Cardiac fibroblast (primary cell): Measurements from ENCODE around the gene NEK4.
A peak's percentile ranks its signal among the peaks of the same experiment; 100 is the strongest.

Source experiments
- DNase-seq, 2 donors: peaks; one replicate each; pipeline versions ENCODE4 v3.0.0 to v3.0.0-alpha.2; 2010; ENCODE audit warnings: low read depth in 2 of 2
- H3K4me3 ChIP-seq, 2 donors: replicated peaks in 1 of 2; 1 replicate in 1 of 2; 2 replicates in 1 of 2; pipeline ENCODE4 v1.5.1; 2011; ENCODE audit warnings: low read depth in 2 of 2, low read length in 2 of 2, mild to moderate bottlenecking in 2 of 2, moderate library complexity in 1 of 2
- TF ChIP-seq, protein P1 (sequence below): IDR thresholded peaks from one replicate; pipeline ENCODE4 v1.5.1; 2011; ENCODE audit warnings: low read depth, mild to moderate bottlenecking, low read length, inconsistent platforms

Gene NEK4

DNA sequence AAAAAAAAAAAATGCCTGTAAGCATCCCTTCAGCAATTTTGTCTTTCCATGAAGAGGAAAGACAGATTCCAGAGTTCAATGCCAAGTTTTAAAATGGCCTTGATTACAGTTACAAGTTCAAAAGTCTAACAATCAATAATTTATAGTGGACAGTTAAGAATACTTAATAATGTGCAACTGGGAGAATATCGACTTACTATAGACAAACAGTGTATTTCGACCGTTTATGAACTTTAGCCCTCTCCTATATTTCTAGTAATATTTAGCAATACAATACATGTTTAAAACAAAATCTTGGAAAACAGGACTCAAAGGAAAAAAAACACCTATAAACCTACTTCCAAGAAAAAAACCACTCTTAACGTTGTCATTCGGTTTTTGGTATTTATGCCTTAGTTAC, 86.6 kb downstream of the NEK4 start:
- no peak overlapping the region for H3K4me3 ChIP-seq
- TF ChIP-seq, protein P1, sequence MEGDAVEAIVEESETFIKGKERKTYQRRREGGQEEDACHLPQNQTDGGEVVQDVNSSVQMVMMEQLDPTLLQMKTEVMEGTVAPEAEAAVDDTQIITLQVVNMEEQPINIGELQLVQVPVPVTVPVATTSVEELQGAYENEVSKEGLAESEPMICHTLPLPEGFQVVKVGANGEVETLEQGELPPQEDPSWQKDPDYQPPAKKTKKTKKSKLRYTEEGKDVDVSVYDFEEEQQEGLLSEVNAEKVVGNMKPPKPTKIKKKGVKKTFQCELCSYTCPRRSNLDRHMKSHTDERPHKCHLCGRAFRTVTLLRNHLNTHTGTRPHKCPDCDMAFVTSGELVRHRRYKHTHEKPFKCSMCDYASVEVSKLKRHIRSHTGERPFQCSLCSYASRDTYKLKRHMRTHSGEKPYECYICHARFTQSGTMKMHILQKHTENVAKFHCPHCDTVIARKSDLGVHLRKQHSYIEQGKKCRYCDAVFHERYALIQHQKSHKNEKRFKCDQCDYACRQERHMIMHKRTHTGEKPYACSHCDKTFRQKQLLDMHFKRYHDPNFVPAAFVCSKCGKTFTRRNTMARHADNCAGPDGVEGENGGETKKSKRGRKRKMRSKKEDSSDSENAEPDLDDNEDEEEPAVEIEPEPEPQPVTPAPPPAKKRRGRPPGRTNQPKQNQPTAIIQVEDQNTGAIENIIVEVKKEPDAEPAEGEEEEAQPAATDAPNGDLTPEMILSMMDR = no peak
- no peak for DNase-seq

DNA sequence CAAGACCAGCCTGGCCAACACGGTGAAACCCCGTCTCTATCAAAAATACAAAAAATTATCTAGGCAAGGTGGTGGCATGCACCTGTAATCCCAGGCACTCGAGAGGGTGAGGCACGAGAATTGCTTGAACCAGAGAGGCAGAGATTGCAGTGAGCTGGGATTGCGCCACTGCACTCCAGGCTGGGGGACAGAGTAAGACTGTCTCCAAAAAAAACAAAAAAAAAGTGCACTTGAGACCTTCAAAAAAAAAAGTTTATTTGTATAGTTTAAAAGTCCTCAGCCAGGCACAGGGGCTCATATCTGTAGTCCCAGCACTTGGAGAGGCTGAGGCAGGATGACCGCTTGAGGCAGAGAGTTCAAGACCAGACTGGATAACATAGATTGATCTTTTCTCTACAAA, 87.1 kb downstream of the NEK4 start:
- H3K4me3 ChIP-seq = no peak overlapping the region
- DNase-seq = peak; percentile 22 to 55
- TF ChIP-seq, protein P1 = no peak

DNA sequence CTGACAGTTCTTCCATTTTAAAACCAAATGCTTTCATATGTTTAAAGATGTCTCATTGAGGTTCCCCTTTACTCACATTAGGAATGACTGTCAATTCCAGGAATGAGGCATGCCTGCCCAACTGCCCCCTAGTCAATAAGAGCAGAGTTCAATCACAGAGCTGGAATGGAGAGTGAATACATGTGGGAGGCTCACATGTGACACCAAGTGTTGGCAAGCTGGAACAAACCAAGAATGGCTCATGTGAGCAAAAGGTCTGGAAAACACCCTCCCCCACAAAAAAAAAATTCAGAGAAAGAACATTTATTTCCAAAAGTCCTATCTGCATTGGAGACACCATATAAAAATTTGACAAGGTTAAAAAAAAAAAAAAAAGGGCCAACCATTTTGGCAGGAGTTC, 88.7 kb downstream of the NEK4 start:
- DNase-seq = peak; percentile 73 to 84
- H3K4me3 ChIP-seq = no peak overlapping the region

DNA sequence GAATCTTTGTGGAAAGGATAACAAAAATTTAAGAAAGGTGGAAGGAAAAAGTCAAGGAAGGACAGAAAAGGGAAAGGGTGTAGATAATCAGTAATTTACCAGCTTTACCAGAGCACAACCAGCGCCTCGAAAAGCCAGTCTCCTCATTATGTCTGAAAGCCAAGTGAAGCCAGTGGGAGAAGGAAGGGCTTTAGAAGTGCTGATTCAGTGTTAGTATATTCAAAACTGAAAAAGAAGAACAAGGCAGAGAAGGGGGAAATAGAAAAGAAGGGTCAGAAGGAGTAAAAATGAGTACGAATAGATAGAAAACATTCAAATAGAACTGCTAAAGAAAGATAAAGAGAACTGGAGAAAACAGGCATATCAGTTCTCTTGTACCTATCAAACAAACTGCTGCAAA, 89.1 kb downstream of the NEK4 start:
- no peak overlapping the region for H3K4me3 ChIP-seq
- TF ChIP-seq, protein P1 = no peak
- no peak for DNase-seq

More for the DNA sequence above, 88.7 kb downstream of the NEK4 start:
- TF ChIP-seq, protein P1 = no peak

DNA sequence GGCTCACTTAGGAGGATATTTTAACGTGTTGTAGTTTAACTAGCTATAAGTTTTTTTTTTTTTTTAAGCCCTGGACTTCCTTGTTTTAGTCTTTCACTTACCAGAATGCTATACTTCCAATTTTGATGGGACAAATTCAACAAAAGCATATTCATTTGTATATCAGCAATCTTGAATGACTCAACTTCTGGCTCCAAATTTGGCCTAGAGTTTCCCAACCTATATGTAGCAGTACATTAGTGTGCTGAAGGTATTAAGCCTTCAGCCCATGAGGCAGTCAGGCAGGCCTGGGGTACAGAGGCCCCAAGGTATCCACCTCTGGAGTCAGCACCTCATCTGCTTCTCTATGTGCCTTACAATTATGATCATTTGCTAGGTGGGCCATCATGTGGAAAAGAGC, 90.9 kb downstream of the NEK4 start:
- TF ChIP-seq, protein P1 = no peak
- H3K4me3 ChIP-seq = no peak overlapping the region
- DNase-seq = peak; percentile 34 to 52

DNA sequence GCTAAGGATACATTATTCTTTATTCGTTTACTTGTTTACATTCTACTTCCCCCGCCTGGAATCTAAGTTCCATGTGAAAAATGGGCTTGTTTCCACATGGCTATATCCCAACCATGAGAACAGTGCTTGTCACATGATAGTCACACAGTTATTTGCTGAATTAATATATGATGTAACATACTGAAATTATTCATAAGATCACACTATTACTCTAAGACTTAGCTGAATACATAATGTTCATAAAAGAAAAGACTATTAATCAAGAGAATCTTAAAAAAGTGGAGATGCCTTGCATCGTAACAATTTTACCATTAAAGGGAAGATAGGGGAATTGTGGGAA, 91.6 kb downstream of the NEK4 start:
- DNase-seq = peak in 1 of 2 donors; percentile 41
- TF ChIP-seq, protein P1 = no peak
- no peak overlapping the region for H3K4me3 ChIP-seq
